Jurkat, Clone E6-1 (cell line): Measurements from ENCODE around the gene LPIN3.

Experiments
- DNase-seq: peaks from one replicate; pipeline ENCODE4 v3.0.0-alpha.2; 2011; ENCODE audit warnings: low read depth, low spot score
- H3K4me3 ChIP-seq: 2 replicates; pipeline ENCODE4 v1.5.1; 2011; ENCODE audit warnings: mild to moderate bottlenecking, low read length, control low read depth, moderate library complexity

The LPIN3 gene

GRCh38 chr20:41362748-41363140, 22.1 kb downstream of the LPIN3 start:
- H3K4me3 ChIP-seq, result no peak overlapping the region

GRCh38 chr20:41363601-41364000, 23.0 kb downstream of the LPIN3 start:
- no peak overlapping the region for H3K4me3 ChIP-seq
- no peak for DNase-seq

More at GRCh38 chr20:41362748-41363140, 22.1 kb downstream of the LPIN3 start:
- no peak for DNase-seq

- DNase-seq, result no peak
- no peak overlapping the region for H3K4me3 ChIP-seq
These were observed 23.7 kb downstream of the LPIN3 start for GRCh38 chr20:41364236-41364855.

DNA sequence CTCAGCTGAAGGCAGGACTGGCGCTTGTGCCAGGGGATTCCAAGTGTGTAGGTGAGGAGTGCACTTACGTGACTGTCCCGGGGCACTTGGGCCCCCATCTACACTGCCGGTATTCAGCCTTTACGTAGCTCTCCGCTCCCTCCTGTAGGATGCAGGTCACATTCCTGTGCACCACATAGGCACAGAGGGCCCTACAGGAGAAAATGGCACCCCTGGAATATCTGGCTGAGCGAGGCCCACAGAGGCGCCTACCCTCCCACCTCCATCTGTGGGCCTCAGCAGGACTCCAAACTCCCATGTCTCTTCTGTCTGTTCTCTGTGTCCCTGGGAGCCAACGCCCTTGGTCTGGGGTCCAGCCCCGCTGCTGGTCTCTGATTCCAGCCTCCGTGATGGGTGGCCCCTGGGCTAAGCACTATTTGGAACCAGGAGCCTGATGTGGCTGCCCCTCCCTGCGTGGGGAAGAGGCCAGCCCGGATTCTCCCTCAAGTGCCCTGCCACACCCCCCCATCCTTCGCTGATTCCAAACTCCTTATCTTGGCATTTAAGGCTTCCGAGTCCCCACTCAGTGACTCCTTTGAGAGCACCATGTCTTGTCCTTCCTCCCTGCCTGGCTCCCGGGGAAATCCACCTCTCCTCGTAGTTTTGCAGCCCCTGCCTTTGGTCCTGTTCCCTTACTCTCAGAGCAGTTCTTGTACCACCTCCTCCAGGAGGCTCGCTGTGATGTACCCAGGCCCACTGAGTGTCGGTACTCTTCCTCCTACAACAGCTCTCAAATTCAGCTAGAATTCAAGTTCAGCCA, 24.5 kb downstream of the LPIN3 start:
- H3K4me3 ChIP-seq, result no peak overlapping the region
- DNase-seq, result no peak

GRCh38 chr20:41365777-41366545, 25.3 kb downstream of the LPIN3 start:
- DNase-seq, result no peak
- no peak overlapping the region for H3K4me3 ChIP-seq

DNA sequence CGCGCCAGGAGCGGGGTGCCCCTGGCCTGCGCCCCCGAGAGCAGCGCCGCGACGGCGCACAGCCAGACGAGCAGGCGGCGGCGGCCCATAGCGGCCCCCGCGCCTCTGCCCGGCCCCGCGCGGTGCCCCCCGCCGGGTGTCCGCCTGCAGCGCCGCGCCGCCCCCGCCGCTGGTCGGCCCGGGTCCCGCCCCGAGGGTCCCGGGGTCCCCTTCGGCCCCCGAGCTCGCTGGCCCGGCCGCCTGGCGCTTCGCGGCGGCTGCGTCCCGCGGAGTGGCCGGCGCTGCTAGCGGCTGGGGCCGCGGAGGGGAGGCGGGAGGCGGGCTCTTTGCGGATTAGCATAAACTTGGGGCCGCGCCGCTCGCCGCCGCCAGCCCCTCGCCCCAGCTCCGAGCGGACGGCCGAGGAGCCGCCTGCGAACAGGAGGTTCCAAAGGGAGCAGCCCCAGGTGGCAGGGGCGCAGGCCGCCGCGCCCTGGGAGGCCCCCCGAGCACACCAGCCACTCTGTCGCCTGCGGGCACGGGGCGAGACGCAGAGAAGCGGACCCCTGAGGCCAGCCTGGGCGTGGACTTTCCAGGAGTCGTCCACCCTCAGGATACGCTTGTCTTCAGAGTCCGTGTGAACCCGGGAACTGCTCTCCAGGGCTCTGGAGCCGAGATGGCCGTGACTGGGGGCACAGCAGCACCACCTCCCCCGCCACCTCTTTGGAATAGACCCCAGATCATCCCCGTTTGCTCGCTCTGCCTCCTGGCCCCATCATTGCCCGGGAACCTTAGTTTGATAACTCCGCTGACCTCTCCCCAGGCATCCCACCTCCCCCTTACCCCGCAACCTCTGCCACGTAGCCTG, 26.1 kb downstream of the LPIN3 start, which contains the start of gene EMILIN3:
Gene EMILIN3 (minus strand): TSS at position 273 of the 847 bp plus-strand sequence. CDS start 184 bp downstream, at position 89.
- DNase-seq, result no peak
- no peak within 1 kb of the TSS for H3K4me3 ChIP-seq

- H3K4me3 ChIP-seq, result no peak overlapping the region
- DNase-seq, result no peak
These were observed 26.7 kb downstream of the LPIN3 start for GRCh38 chr20:41367393-41367695.

GRCh38 chr20:41367956-41368355, 27.3 kb downstream of the LPIN3 start:
- no peak for DNase-seq
- no peak overlapping the region for H3K4me3 ChIP-seq

- no peak for DNase-seq
These were observed 29.1 kb downstream of the LPIN3 start for GRCh38 chr20:41369673-41370072.

DNA sequence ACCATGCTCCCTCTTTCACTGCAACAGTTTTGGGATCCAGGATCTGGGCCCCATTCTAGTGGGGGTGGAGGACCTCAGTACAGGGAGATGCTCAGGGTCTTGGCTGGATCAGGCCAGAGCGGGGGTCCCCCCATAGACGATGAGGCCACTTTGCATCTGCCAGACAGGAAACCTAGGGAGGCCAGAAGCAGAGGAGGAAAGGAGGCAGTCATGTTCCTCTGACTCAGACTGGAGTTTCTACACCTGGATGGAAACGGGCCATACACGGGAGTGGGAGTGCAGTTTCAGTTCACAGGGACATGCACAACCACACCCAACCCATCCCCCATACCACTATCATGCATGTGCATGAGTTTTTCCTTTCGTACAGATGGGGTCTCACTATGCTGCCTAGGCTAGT, 29.6 kb downstream of the LPIN3 start:
- no peak overlapping the region for H3K4me3 ChIP-seq
- DNase-seq, result no peak

More at GRCh38 chr20:41369673-41370072, 29.1 kb downstream of the LPIN3 start:
- H3K4me3 ChIP-seq, result no peak overlapping the region

GRCh38 chr20:41371371-41371770, 30.8 kb downstream of the LPIN3 start:
- no peak overlapping the region for H3K4me3 ChIP-seq
- DNase-seq, result no peak

GRCh38 chr20:41373251-41373783, 32.7 kb downstream of the LPIN3 start:
- DNase-seq, result no peak
- no peak overlapping the region for H3K4me3 ChIP-seq

- no peak overlapping the region for H3K4me3 ChIP-seq
- no peak for DNase-seq
These were observed 33.6 kb downstream of the LPIN3 start for GRCh38 chr20:41373931-41374920.

DNA sequence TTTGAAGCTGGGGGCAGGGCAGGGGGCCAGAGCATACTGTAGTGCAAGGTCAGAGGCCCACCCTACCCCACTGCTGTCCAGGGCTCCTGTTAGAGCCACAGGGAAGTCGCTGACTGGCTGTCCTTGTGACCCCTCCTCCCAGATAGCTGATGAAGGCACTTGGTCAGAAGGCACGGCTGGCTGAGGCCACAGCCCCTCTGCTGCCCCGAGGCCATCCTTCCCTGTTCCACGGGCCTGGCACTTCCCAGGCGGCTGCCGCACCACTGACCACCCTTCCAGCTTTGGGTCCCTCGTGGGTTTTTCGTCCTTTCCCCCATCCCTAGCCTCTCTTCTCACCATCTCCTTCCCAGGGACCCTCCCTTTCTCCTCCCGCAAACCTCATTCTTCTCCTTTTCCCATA, 35.2 kb downstream of the LPIN3 start:
- DNase-seq, result no peak
- H3K4me3 ChIP-seq, result no peak overlapping the region

- H3K4me3 ChIP-seq, result no peak overlapping the region
- no peak for DNase-seq
These were observed 35.7 kb downstream of the LPIN3 start for GRCh38 chr20:41376349-41376748.

GRCh38 chr20:41377275-41377674, 36.7 kb downstream of the LPIN3 start:
- H3K4me3 ChIP-seq, result no peak overlapping the region
- no peak for DNase-seq

GRCh38 chr20:41379551-41379950, 38.9 kb downstream of the LPIN3 start:
- DNase-seq, result no peak
- no peak overlapping the region for H3K4me3 ChIP-seq
